ENCODE measurements around the gene EPB41L4A. TPM values are rescaled to one million over a fixed set of nuclear protein-coding genes. Genes with fewer than 3 reads are reported as not detected.

Gene EPB41L4A
- total RNA-seq, 1 experiment from 2014 or later, result 28.6 TPM

DNA sequence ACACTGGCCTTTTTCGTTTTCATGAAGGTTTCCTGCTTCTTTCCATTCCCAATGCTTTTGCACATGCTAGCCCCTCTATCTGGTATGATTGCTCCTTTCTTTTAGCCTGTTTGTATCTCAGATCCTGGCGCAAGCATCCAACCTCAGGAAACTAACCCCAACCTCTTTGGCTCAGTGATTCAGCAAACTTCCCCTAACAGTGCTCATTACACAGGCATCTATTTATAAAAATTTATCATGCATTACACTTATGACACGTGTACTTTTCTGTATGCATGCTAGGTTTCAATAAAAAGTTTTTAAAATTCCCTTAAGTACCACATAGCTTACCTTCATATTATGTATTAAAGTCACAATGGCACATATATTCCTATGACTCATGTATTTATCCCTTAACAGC, 218.9 kb downstream of the EPB41L4A start:
- intact Hi-C loops (cut with micrococcal nuclease; ENCODE audit: unreplicated experiment), result no loop called here
- TF ChIP-seq, protein P1, sequence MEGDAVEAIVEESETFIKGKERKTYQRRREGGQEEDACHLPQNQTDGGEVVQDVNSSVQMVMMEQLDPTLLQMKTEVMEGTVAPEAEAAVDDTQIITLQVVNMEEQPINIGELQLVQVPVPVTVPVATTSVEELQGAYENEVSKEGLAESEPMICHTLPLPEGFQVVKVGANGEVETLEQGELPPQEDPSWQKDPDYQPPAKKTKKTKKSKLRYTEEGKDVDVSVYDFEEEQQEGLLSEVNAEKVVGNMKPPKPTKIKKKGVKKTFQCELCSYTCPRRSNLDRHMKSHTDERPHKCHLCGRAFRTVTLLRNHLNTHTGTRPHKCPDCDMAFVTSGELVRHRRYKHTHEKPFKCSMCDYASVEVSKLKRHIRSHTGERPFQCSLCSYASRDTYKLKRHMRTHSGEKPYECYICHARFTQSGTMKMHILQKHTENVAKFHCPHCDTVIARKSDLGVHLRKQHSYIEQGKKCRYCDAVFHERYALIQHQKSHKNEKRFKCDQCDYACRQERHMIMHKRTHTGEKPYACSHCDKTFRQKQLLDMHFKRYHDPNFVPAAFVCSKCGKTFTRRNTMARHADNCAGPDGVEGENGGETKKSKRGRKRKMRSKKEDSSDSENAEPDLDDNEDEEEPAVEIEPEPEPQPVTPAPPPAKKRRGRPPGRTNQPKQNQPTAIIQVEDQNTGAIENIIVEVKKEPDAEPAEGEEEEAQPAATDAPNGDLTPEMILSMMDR (IDR thresholded peaks at IDR 0.05; ENCODE audit: unreplicated experiment), result no peak
- Mint-ChIP-seq H3K9me3 (ENCODE audit: low read depth, unreplicated experiment) (no peaks in the 10 kb centered on the region), H3K27me3 (ENCODE audit: unreplicated experiment) (no peaks in the 10 kb centered on the region), H3K27ac (ENCODE audit: unreplicated experiment) (no peak overlapping the region), H3K4me1 (ENCODE audit: low read depth, unreplicated experiment) (no peaks in the 10 kb centered on the region), H3K4me3 (ENCODE audit: low read depth, unreplicated experiment) (no peak overlapping the region), H3K36me3 (ENCODE audit: insufficient read depth, unreplicated experiment) (no peaks in the 10 kb centered on the region)
- CTCF ChIA-PET, result no interaction called here
- BruUV-seq (replicated peaks), result no TSS peak
- DNase-seq, result no peak

DNA sequence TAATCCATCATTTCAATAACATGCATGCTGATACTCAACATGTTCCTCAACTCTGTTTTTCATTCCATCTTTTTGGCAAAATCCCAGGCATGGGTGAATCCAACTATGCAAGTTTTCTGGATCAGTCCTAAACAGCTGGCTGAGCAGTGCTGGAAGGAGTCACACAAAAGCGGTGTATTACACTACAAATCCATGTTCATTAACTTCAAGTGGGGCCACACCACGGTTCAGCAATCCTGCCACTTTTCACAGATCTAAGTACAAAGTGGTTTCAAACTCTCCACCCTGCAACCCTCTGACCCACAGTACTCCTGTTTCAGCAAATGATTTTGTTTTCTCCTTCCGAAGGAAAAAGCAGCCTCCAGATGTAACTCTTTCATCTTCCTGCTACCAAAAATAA, 222.5 kb downstream of the EPB41L4A start:
- no peaks in the 10 kb centered on the region for H3K4me1 Mint-ChIP-seq (ENCODE audit: low read depth, unreplicated experiment)
- H3K36me3 Mint-ChIP-seq (ENCODE audit: insufficient read depth, unreplicated experiment), result no peaks in the 10 kb centered on the region
- H3K4me3 Mint-ChIP-seq (ENCODE audit: low read depth, unreplicated experiment), result no peak overlapping the region
- BruUV-seq (replicated peaks), result no TSS peak
- TF ChIP-seq, protein P1 (IDR thresholded peaks at IDR 0.05; ENCODE audit: unreplicated experiment), result no peak
- no peak overlapping the region for H3K27ac Mint-ChIP-seq (ENCODE audit: unreplicated experiment)
- H3K27me3 Mint-ChIP-seq (ENCODE audit: unreplicated experiment), result no peaks in the 10 kb centered on the region
- DNase-seq, result no peak
- intact Hi-C loops (cut with micrococcal nuclease; ENCODE audit: unreplicated experiment), result no loop called here
- H3K9me3 Mint-ChIP-seq (ENCODE audit: low read depth, unreplicated experiment), result no peaks in the 10 kb centered on the region
- CTCF ChIA-PET, result no interaction called here

DNA sequence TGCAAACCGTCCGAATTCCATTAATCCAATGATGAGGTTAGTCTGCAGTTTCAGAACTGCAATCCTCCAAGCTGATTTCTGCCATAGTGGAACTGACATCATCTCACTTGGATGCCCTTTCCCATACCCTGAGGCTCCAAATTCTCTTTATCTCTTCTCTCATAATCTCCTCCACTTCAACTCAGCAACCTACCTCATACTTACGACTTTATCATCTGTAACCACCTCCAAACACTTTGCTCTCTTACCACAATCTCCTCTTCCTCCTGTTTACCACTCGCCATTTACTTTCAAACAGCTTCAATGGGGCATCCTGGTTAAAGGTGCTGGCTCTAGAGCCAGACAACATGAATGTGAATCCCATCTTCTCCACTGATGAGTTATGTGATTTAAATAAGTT, 223.2 kb downstream of the EPB41L4A start:
- H3K9me3 Mint-ChIP-seq (ENCODE audit: low read depth, unreplicated experiment), result no peaks in the 10 kb centered on the region
- DNase-seq, result no peak
- no peaks in the 10 kb centered on the region for H3K36me3 Mint-ChIP-seq (ENCODE audit: insufficient read depth, unreplicated experiment)
- no TSS peak for BruUV-seq (replicated peaks)
- no peak overlapping the region for H3K4me3 Mint-ChIP-seq (ENCODE audit: low read depth, unreplicated experiment)
- no peak overlapping the region for H3K27ac Mint-ChIP-seq (ENCODE audit: unreplicated experiment)
- H3K27me3 Mint-ChIP-seq (ENCODE audit: unreplicated experiment), result no peaks in the 10 kb centered on the region
- H3K4me1 Mint-ChIP-seq (ENCODE audit: low read depth, unreplicated experiment), result no peaks in the 10 kb centered on the region
- intact Hi-C loops (cut with micrococcal nuclease; ENCODE audit: unreplicated experiment), result no loop called here
- TF ChIP-seq, protein P1 (IDR thresholded peaks at IDR 0.05; ENCODE audit: unreplicated experiment), result no peak
- CTCF ChIA-PET, result no interaction called here

DNA sequence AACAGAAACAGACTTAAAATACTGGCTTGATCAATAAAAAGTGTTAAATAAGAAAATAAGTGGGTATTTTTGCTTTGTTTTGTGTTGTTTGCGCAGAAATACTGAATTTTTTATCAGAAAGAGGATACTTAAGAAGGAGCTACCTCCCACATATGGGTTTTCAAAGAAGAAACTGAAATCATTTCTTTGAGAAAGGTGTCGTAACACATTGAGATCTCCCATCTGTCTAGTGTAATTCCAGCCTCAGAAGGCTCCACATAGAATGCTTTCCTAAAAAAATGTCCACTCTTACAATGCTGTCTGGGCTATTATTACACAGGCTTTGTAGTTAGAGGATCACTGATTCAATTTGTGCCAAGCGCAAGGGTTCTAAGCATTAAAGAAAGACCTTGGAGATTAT, 226.2 kb downstream of the EPB41L4A start:
- BruUV-seq (replicated peaks), result no TSS peak
- TF ChIP-seq, protein P1 (IDR thresholded peaks at IDR 0.05; ENCODE audit: unreplicated experiment), result no peak
- CTCF ChIA-PET, result no interaction called here
- H3K27ac Mint-ChIP-seq (ENCODE audit: unreplicated experiment), result no peak overlapping the region
- H3K4me1 Mint-ChIP-seq (ENCODE audit: low read depth, unreplicated experiment), result no peaks in the 10 kb centered on the region
- no peaks in the 10 kb centered on the region for H3K27me3 Mint-ChIP-seq (ENCODE audit: unreplicated experiment)
- H3K36me3 Mint-ChIP-seq (ENCODE audit: insufficient read depth, unreplicated experiment), result no peaks in the 10 kb centered on the region
- intact Hi-C loops (cut with micrococcal nuclease; ENCODE audit: unreplicated experiment), result no loop called here
- DNase-seq, result no peak
- no peak overlapping the region for H3K4me3 Mint-ChIP-seq (ENCODE audit: low read depth, unreplicated experiment)
- H3K9me3 Mint-ChIP-seq (ENCODE audit: low read depth, unreplicated experiment), result no peaks in the 10 kb centered on the region

DNA sequence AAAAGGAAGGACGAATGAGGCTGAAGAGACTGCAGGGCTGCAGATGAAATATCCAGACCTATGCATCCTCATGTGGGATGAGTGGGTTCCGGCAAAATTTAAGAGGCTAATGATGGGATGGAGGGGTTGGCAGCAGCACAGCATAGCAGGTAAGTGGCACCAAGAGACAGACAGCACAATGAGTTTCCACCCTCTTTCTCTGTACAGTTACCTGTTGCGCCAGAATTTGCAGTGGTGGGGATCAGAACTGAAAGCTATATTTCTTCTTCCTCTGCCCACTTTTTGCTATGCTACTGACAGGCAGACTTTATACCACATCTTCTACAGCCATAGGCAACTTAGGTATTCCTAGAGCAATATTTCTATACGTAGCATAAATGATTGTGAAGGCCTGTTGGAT, 227.0 kb downstream of the EPB41L4A start:
- Mint-ChIP-seq H3K36me3 (ENCODE audit: insufficient read depth, unreplicated experiment) (no peaks in the 10 kb centered on the region), H3K27me3 (ENCODE audit: unreplicated experiment) (no peaks in the 10 kb centered on the region), H3K4me3 (ENCODE audit: low read depth, unreplicated experiment) (no peak overlapping the region), H3K27ac (ENCODE audit: unreplicated experiment) (no peak overlapping the region), H3K9me3 (ENCODE audit: low read depth, unreplicated experiment) (no peaks in the 10 kb centered on the region), H3K4me1 (ENCODE audit: low read depth, unreplicated experiment) (no peaks in the 10 kb centered on the region)
- intact Hi-C loops (cut with micrococcal nuclease; ENCODE audit: unreplicated experiment), result no loop called here
- BruUV-seq (replicated peaks), result no TSS peak
- TF ChIP-seq, protein P1 (IDR thresholded peaks at IDR 0.05; ENCODE audit: unreplicated experiment), result no peak
- CTCF ChIA-PET, result no interaction called here
- DNase-seq, result no peak
